Ovary (tissue), 3 donors: ENCODE results near the gene NAPB.

ENCODE experiments used
- CTCF ChIP-seq, 3 donors: fragments of 450-650 bp in 2 of 3; fragments of 200-600 bp in 1 of 3; IDR thresholded peaks; one replicate each; pipeline versions ENCODE4 v1.5.1 to v1.8.0; 2016 to 2022; ENCODE audit warnings: antibody characterized with exemption in 3 of 3, mild to moderate bottlenecking in 1 of 3
- EP300 ChIP-seq: sonication (generic); formaldehyde crosslinking; IDR thresholded peaks from one replicate; pipeline ENCODE4 v1.6.1; 2017; ENCODE audit warnings: antibody characterized with exemption
- donor health status: DM: no; HTN: no; CAD: no.

GRCh38 chr20:23344336-23344735, 77.0 kb downstream of the NAPB start:
- TF ChIP-seq EP300 (no peak), CTCF (IDR thresholded peaks at IDR 0.05) (no peak)
